IPS-18a (cell line): ENCODE measurements around the gene SLC4A7.

Source experiments
- H3K27ac ChIP-seq: one replicate; pipeline ENCODE4 v1.5.1; 2013; ENCODE audit warnings: low read length
- H3K27me3 ChIP-seq: one replicate; pipeline ENCODE4 v1.6.1; 2013; ENCODE audit warnings: mild to moderate bottlenecking, low read length; ENCODE audit not compliant: control insufficient read depth, insufficient read depth
- H3K36me3 ChIP-seq: one replicate; pipeline ENCODE4 v1.6.1; 2013; ENCODE audit warnings: low read depth, low read length; ENCODE audit not compliant: control insufficient read depth
- H3K4me1 ChIP-seq: one replicate; pipeline ENCODE4 v1.6.1; 2013; ENCODE audit warnings: low read depth, low read length; ENCODE audit not compliant: control insufficient read depth
- H3K4me3 ChIP-seq: one replicate; pipeline ENCODE4 v1.5.1; 2013; ENCODE audit warnings: low read length
- H3K9ac ChIP-seq: one replicate; pipeline ENCODE4 v1.6.1; 2013; ENCODE audit warnings: mild to moderate bottlenecking, low read length, moderate library complexity
- H3K9me3 ChIP-seq: one replicate; pipeline ENCODE4 v1.6.1; 2013; ENCODE audit warnings: low read depth, low read length; ENCODE audit not compliant: control insufficient read depth

SLC4A7 gene

GRCh38 chr3:27508424-27508823, 24.2 kb upstream of the SLC4A7 start:
- H3K4me1 ChIP-seq: peaks cover 3% of the 10 kb centered on the region
- H3K27ac ChIP-seq: no peak overlapping the region
- no peak overlapping the region for H3K4me3 ChIP-seq

DNA sequence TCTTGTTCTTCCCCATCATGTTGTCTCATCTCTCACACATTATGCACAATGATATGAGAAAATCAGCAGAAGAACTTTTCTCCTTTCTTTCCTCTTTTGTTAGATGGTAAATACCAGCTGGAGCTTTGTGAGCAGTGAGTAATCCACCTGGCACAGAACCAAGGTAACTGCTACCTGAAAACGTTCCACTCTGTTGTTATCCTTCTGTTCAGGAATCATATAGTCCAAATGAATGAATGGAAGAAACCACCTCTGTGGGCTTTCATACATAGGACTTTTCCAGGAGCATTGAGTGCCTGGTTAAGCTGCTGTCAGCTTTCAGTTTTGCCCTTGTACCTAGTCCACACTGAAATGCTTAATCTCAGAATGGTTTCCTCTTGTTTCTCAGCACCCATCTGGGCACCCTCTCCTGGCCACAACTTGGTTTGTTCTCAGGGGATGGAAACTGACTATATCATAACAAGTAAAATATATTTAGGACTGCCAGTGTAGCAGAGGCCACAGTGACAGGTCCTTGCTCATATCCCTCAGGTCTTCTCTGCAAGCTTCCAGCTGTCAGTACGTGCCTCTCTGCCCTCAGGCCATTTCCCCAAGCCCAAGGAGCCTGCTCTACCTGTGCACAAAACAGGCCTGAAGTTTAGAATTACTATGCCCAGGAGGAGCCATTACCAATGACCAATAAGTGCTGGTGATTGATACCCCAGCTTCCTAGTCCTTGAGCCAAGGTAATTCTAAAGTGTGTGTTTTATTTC, 23.5 kb upstream of the SLC4A7 start:
- H3K9ac ChIP-seq: no peak overlapping the region
- no peak overlapping the region for H3K27ac ChIP-seq
- no peaks in the 10 kb centered on the region for H3K9me3 ChIP-seq
- H3K27me3 ChIP-seq: no peaks in the 10 kb centered on the region
- H3K4me1 ChIP-seq: peaks cover 3% of the 10 kb centered on the region
- no peak overlapping the region for H3K4me3 ChIP-seq
- no peaks in the 10 kb centered on the region for H3K36me3 ChIP-seq

More at GRCh38 chr3:27508424-27508823, 24.2 kb upstream of the SLC4A7 start:
- Histone ChIP-seq H3K9me3 (no peaks in the 10 kb centered on the region), H3K27me3 (no peaks in the 10 kb centered on the region), H3K9ac (no peak overlapping the region), H3K36me3 (no peaks in the 10 kb centered on the region)

DNA sequence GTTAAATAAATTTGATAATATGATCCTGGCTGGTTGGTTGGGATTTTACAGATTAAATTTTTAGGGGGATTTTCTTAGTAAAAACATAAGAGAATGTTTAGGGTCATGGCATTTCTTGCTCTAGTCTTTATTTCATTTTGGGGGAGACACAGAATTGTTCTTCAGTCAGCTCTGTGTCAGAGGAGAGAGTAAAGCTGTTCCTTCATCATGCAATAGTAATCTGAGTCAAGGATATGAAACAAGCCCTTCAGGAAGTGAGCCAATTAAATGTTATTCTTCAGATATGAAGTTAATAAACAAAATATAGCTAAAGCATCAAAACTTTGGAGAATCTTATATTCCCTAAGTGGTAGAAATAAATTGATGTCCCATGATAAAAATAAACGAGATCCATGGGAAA, 22.9 kb upstream of the SLC4A7 start:
- Histone ChIP-seq H3K4me3 (no peak overlapping the region), H3K4me1 (peaks cover 3% of the 10 kb centered on the region), H3K9me3 (no peaks in the 10 kb centered on the region), H3K27ac (no peak overlapping the region), H3K9ac (no peak overlapping the region), H3K36me3 (no peaks in the 10 kb centered on the region), H3K27me3 (no peaks in the 10 kb centered on the region)

DNA sequence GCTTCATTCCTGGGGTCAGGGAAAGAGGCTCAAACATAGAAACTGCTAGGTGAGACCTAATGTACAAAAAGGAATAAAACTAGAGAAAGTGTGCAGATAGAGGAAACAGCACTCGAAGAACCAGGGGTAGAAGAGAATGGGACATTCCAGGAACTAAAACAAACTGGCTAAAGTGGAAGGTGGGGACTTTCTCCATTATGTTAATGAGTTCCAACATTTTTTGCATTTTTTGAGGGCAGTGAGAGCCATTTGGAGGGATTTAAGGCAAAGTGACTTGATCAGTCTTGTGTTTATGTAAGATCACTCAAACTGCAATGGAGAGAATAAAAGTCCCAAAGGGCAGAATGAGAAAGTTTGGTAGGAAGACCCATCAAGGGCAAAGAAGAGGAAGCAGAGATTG, 20.6 kb upstream of the SLC4A7 start:
- Histone ChIP-seq H3K4me3 (no peak overlapping the region), H3K4me1 (peaks cover 3% of the 10 kb centered on the region), H3K36me3 (no peaks in the 10 kb centered on the region), H3K9ac (no peak overlapping the region), H3K27ac (no peak overlapping the region), H3K9me3 (no peaks in the 10 kb centered on the region), H3K27me3 (no peaks in the 10 kb centered on the region)

- no peak overlapping the region for H3K4me3 ChIP-seq
- H3K27ac ChIP-seq: no peak overlapping the region
- H3K9ac ChIP-seq: no peak overlapping the region
- H3K4me1 ChIP-seq: peaks cover 3% of the 10 kb centered on the region
- no peaks in the 10 kb centered on the region for H3K27me3 ChIP-seq
- no peaks in the 10 kb centered on the region for H3K36me3 ChIP-seq
- H3K9me3 ChIP-seq: no peaks in the 10 kb centered on the region
Observed at GRCh38 chr3:27503526-27503925, 19.3 kb upstream of the SLC4A7 start.

DNA sequence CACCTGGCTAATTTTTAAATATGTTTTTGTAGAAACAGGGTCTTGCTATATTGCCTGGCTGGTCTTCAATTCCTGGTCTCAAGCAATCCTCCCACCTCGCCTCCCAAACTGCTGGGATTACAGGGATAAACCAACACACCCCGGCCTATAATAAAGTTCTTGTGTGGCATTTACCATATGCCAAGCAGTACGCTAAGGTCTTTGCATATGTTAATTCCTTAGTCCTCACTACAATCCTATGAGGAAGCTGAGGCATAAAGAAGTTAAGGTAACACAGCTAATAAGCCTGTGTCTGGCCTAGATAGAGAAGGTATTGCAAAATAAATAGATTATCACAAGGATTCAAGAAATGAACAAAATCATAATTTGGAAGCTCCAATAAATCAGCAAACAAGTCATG, 17.6 kb upstream of the SLC4A7 start:
- no peak overlapping the region for H3K9ac ChIP-seq
- no peak overlapping the region for H3K4me3 ChIP-seq
- H3K4me1 ChIP-seq: peaks cover 3% of the 10 kb centered on the region
- H3K9me3 ChIP-seq: no peaks in the 10 kb centered on the region
- H3K27me3 ChIP-seq: no peaks in the 10 kb centered on the region
- no peak overlapping the region for H3K27ac ChIP-seq
- no peaks in the 10 kb centered on the region for H3K36me3 ChIP-seq

DNA sequence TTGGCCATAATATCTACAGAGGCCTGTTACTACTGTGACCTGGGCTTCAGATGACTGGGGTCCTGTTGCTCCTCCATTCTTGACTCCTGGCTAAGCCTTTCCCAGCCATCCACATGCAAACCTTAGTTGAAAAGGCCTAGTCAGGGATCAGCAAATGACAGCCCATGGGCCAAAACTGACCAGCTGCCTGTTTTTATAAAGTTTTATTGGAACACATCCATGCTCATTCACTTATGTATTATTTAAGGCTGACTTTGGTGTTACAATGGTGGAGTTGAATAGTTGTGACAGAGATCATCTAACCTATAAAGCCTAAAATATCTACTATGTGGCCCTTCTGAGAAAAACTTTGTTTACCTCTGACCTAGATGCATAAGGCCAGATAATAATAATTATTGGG, 16.8 kb upstream of the SLC4A7 start:
- H3K27ac ChIP-seq: no peak overlapping the region

GRCh38 chr3:27500035-27500434, 15.9 kb upstream of the SLC4A7 start:
- Histone ChIP-seq H3K4me3 (no peak overlapping the region), H3K36me3 (no peaks in the 10 kb centered on the region), H3K27me3 (no peaks in the 10 kb centered on the region), H3K9me3 (no peaks in the 10 kb centered on the region), H3K27ac (no peak overlapping the region), H3K4me1 (peaks cover 3% of the 10 kb centered on the region), H3K9ac (no peak overlapping the region)

More for the DNA sequence above, 16.8 kb upstream of the SLC4A7 start:
- H3K4me3 ChIP-seq: no peak overlapping the region
- peaks cover 3% of the 10 kb centered on the region for H3K4me1 ChIP-seq
- no peaks in the 10 kb centered on the region for H3K9me3 ChIP-seq
- no peak overlapping the region for H3K9ac ChIP-seq
- no peaks in the 10 kb centered on the region for H3K36me3 ChIP-seq
- H3K27me3 ChIP-seq: no peaks in the 10 kb centered on the region

DNA sequence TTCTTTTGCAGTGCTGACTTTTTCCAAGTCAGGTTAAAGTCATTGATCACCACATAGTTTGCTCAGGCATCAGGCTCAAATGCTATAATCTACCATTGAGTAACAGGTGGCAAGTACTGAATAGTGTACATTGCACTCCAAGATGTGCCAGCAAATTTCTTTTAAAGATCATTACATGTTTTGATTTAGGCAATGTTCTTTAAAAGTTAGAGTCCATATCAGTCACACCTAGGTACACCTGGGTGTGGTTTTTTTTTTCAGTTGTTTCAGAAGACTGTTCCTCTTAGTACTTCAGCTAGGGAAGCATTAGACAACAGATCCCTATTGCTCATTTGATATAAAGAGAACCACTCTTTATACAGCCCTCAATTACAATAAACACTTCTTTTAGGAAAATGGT, 10.6 kb upstream of the SLC4A7 start:
- H3K4me3 ChIP-seq: no peak overlapping the region
- H3K36me3 ChIP-seq: no peaks in the 10 kb centered on the region

GRCh38 chr3:27488821-27489220, 4.6 kb upstream of the SLC4A7 start:
- no peaks in the 10 kb centered on the region for H3K9me3 ChIP-seq
- no peak overlapping the region for H3K27ac ChIP-seq
- H3K27me3 ChIP-seq: no peaks in the 10 kb centered on the region
- H3K4me1 ChIP-seq: no peaks in the 10 kb centered on the region
- H3K9ac ChIP-seq: no peak overlapping the region
- H3K36me3 ChIP-seq: no peaks in the 10 kb centered on the region
- H3K4me3 ChIP-seq: no peak overlapping the region

More for the DNA sequence above, 10.6 kb upstream of the SLC4A7 start:
- no peaks in the 10 kb centered on the region for H3K9me3 ChIP-seq
- H3K4me1 ChIP-seq: no peaks in the 10 kb centered on the region
- no peak overlapping the region for H3K9ac ChIP-seq
- no peak overlapping the region for H3K27ac ChIP-seq
- no peaks in the 10 kb centered on the region for H3K27me3 ChIP-seq

- H3K27me3 ChIP-seq: no peaks in the 10 kb centered on the region
- no peak overlapping the region for H3K27ac ChIP-seq
- H3K4me1 ChIP-seq: peaks cover under 1% of the 10 kb centered on the region
- no peak overlapping the region for H3K4me3 ChIP-seq
- no peak overlapping the region for H3K9ac ChIP-seq
- H3K9me3 ChIP-seq: no peaks in the 10 kb centered on the region
- no peaks in the 10 kb centered on the region for H3K36me3 ChIP-seq
Observed at GRCh38 chr3:27487383-27487782, 3.2 kb upstream of the SLC4A7 start.

DNA sequence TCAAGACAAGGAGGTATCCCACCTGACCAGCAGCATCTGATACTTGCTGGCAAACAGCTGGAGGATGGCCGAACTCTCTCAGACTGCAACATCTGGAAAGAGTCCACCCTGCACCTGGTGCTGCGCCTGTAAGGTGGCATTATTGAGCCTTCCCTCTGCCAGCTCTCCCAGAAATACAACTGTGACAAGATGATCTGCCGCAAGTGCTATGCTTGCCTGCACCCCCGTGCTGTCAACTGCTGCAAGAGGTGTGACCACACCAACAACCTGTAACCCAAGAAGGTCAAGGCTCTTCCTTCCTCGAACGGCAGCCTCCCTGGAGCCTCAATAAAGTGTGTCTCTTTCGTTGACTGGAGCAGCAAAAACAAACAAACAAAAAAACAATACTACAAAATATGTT, 2.2 kb upstream of the SLC4A7 start:
- no peaks in the 10 kb centered on the region for H3K27me3 ChIP-seq
- no peaks in the 10 kb centered on the region for H3K36me3 ChIP-seq
- no peak overlapping the region for H3K9ac ChIP-seq
- H3K27ac ChIP-seq: no peak overlapping the region
- H3K9me3 ChIP-seq: no peaks in the 10 kb centered on the region
- H3K4me1 ChIP-seq: peaks cover 8% of the 10 kb centered on the region
- H3K4me3 ChIP-seq: no peak overlapping the region
